Measurements from ENCODE around the gene ZNF862.

Gene ZNF862

DNA sequence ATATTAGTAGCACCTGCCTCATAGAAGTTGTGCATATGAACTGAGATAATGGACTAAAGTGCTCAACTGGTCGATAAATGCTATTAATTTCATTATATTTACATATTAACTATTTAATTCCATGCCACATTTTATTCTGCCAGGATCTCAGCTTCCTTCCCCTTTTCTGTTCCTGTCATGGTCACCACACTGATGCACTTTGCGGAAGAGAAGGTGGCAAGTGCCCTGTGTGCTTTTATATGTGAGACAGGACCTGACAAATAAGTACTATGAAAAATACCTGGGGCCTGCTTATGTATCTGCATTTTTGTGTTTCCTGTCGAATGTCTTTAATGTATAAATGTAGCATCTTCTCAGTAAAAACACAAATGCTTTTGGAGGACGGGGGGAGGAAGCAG, 47.8 kb downstream of the ZNF862 start:
- TF ChIP-seq SIN3A (IDR thresholded peaks at IDR 0.05; ENCODE audit: borderline replicate concordance, insufficient read depth, low read length) = no peak
- TF ChIP-seq FOXP2 (optimal IDR thresholded peaks at IDR 0.05; ENCODE audit: borderline replicate concordance, extremely low read depth, extremely low read length, insufficient read depth) = no peak
- no peak for TF ChIP-seq POLR2AphosphoS5 (IDR thresholded peaks at IDR 0.05; ENCODE audit: low read depth, low read length)
- no peak for TF ChIP-seq TAF1 (IDR thresholded peaks at IDR 0.05; ENCODE audit: borderline replicate concordance, insufficient read depth, low read length)

DNA sequence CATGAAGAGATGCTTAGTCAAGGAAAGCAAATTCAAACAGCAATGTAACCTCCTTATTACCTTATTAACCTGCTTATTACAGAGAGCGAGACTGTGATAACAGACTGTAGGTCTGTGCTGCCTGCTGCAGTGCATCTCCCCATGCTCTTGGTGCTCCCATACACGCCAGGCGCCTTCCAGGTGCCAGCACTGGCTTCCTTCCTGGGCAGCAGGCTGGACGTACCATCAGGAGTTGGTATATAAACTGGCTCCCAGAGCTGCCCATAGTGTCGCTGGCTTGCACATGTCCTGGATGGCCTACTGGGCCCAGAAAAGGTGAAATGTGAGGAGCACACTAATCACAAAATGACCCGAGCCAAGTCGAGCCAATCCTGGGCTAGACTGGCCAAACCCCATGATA, 49.1 kb downstream of the ZNF862 start:
- TF ChIP-seq SIN3A (IDR thresholded peaks at IDR 0.05; ENCODE audit: borderline replicate concordance, insufficient read depth, low read length) = no peak
- TF ChIP-seq FOXP2 (optimal IDR thresholded peaks at IDR 0.05; ENCODE audit: borderline replicate concordance, extremely low read depth, extremely low read length, insufficient read depth) = no peak
- no peak for TF ChIP-seq POLR2AphosphoS5 (IDR thresholded peaks at IDR 0.05; ENCODE audit: low read depth, low read length)
- TF ChIP-seq, protein P1, sequence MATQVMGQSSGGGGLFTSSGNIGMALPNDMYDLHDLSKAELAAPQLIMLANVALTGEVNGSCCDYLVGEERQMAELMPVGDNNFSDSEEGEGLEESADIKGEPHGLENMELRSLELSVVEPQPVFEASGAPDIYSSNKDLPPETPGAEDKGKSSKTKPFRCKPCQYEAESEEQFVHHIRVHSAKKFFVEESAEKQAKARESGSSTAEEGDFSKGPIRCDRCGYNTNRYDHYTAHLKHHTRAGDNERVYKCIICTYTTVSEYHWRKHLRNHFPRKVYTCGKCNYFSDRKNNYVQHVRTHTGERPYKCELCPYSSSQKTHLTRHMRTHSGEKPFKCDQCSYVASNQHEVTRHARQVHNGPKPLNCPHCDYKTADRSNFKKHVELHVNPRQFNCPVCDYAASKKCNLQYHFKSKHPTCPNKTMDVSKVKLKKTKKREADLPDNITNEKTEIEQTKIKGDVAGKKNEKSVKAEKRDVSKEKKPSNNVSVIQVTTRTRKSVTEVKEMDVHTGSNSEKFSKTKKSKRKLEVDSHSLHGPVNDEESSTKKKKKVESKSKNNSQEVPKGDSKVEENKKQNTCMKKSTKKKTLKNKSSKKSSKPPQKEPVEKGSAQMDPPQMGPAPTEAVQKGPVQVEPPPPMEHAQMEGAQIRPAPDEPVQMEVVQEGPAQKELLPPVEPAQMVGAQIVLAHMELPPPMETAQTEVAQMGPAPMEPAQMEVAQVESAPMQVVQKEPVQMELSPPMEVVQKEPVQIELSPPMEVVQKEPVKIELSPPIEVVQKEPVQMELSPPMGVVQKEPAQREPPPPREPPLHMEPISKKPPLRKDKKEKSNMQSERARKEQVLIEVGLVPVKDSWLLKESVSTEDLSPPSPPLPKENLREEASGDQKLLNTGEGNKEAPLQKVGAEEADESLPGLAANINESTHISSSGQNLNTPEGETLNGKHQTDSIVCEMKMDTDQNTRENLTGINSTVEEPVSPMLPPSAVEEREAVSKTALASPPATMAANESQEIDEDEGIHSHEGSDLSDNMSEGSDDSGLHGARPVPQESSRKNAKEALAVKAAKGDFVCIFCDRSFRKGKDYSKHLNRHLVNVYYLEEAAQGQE (IDR thresholded peaks at IDR 0.05; ENCODE audit: insufficient read depth in 1 of 2, low read depth in 2 of 2, low read length in 2 of 2) = no peak
- TF ChIP-seq TAF1 (IDR thresholded peaks at IDR 0.05; ENCODE audit: borderline replicate concordance, insufficient read depth, low read length) = no peak

Data from PFSK-1 (cell line).